Fibroblast of lung (primary cell): Measurements from ENCODE around the gene INTS2.
"Not testable (repeated sequence)": the region's sequence is repeated elsewhere in the genome, so short reads cannot be mapped to it uniquely, and the experiment has no call there.

Source experiments
- EZH2 ChIP-seq: IDR thresholded peaks from 2 replicates; pipeline ENCODE4 v1.5.1; 2012; ENCODE audit warnings: low read length, control low read depth, mild to moderate bottlenecking; ENCODE audit errors: missing control alignments
- TF ChIP-seq, protein P1 (sequence below), 2 donors: IDR thresholded peaks in 1 of 2; conservative IDR thresholded peaks in 1 of 2; 1 replicate in 1 of 2; 2 replicates in 1 of 2; pipeline ENCODE4 v1.5.1; 2011 to 2012; ENCODE audit warnings: low read length in 2 of 2, control low read depth in 1 of 2, inconsistent platforms in 1 of 2, low read depth in 1 of 2, mild to moderate bottlenecking in 1 of 2

DNA sequence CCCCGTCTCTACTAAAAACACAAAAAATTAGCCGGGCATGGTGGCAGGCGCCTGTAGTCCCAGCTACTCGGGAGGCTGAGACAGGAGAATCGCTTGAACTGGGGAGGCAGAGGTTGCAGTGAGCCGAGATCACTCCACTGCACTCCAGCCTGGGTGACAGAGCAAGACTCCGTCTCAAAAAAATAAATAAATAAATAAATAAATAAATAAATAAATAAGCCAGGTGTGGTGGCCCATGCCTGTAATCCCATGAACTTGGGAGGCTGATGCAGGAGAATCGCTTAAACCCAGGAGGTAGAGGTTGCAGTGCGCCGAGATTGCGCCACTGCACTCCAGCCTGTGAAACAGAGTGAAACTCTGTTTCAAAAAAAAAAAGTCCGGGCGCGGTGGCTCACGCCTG lies 12.6 kb downstream of the INTS2 start:
- TF ChIP-seq, protein P1, sequence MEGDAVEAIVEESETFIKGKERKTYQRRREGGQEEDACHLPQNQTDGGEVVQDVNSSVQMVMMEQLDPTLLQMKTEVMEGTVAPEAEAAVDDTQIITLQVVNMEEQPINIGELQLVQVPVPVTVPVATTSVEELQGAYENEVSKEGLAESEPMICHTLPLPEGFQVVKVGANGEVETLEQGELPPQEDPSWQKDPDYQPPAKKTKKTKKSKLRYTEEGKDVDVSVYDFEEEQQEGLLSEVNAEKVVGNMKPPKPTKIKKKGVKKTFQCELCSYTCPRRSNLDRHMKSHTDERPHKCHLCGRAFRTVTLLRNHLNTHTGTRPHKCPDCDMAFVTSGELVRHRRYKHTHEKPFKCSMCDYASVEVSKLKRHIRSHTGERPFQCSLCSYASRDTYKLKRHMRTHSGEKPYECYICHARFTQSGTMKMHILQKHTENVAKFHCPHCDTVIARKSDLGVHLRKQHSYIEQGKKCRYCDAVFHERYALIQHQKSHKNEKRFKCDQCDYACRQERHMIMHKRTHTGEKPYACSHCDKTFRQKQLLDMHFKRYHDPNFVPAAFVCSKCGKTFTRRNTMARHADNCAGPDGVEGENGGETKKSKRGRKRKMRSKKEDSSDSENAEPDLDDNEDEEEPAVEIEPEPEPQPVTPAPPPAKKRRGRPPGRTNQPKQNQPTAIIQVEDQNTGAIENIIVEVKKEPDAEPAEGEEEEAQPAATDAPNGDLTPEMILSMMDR (conservative IDR thresholded peaks at IDR 0.05 in 1 of 2, IDR thresholded peaks at IDR 0.05 in 1 of 2; ENCODE audit: low read depth in 1 of 2, low read length in 2 of 2) = not testable (repeated sequence)
- TF ChIP-seq EZH2 = not testable (repeated sequence)
